ENCODE measurements around the gene FGD5. TPM values are rescaled to one million over a fixed set of nuclear protein-coding genes. Genes with fewer than 3 reads are reported as not detected.
A peak's percentile ranks its signal among the peaks of the same experiment; 100 is the strongest.

The FGD5 gene
- total RNA-seq, 1 donor from 2014 or later, result 0.24 TPM

GRCh38 chr3:14812196-14812790, 6.5 kb upstream of the FGD5 start:
- Histone ChIP-seq H2AFZ (replicated peaks) (no peak overlapping the region), H4K20me1 (ENCODE audit: low read depth) (no peaks in the 10 kb centered on the region), H3K27ac (no peak overlapping the region), H3K9ac (no peak overlapping the region), H3K36me3 (no peaks in the 10 kb centered on the region), H3K79me2 (ENCODE audit: low read depth) (no peaks in the 10 kb centered on the region), H3K4me2 (no peak overlapping the region), H3F3A (ENCODE audit: low read depth) (peaks cover 12% of the 10 kb centered on the region), H3K4me3 (no peak overlapping the region), H3K9me3 (ENCODE audit: low read depth) (no peaks in the 10 kb centered on the region), H3K27me3 (peaks cover 77% of the 10 kb centered on the region), H3K4me1 (no peaks in the 10 kb centered on the region)
- Mint-ChIP-seq H3K9me3 (peaks cover 2% of the 10 kb centered on the region), H3K36me3 (peaks cover 2% of the 10 kb centered on the region), H3K4me1 (peaks cover 5% of the 10 kb centered on the region), H3K27ac (no peak overlapping the region), H3K4me3 (peak overlapping the region; percentile 50), H3K27me3 (ENCODE audit: insufficient read depth, low read depth) (peaks cover 49% of the 10 kb centered on the region)
- TF ChIP-seq EZH2phosphoT487 (IDR thresholded peaks at IDR 0.05) (no peak), EZH2 (IDR thresholded peaks at IDR 0.05) (no peak), CTCF (IDR thresholded peaks at IDR 0.05) (no peak)
- no peak for DNase-seq (ENCODE audit: low spot score)

- Mint-ChIP-seq H3K4me1 (peaks cover 5% of the 10 kb centered on the region), H3K9me3 (peaks cover 2% of the 10 kb centered on the region), H3K36me3 (peaks cover 2% of the 10 kb centered on the region), H3K27me3 (ENCODE audit: insufficient read depth, low read depth) (peaks cover 45% of the 10 kb centered on the region), H3K4me3 (no peak overlapping the region), H3K27ac (no peak overlapping the region)
- Histone ChIP-seq H3F3A (ENCODE audit: low read depth) (peaks cover 12% of the 10 kb centered on the region), H3K27ac (no peak overlapping the region), H3K27me3 (peaks cover 55% of the 10 kb centered on the region), H3K36me3 (no peaks in the 10 kb centered on the region), H2AFZ (replicated peaks) (no peak overlapping the region), H3K4me1 (no peaks in the 10 kb centered on the region), H3K79me2 (ENCODE audit: low read depth) (no peaks in the 10 kb centered on the region), H3K4me2 (no peak overlapping the region), H3K9ac (no peak overlapping the region), H3K9me3 (ENCODE audit: low read depth) (no peaks in the 10 kb centered on the region), H3K4me3 (no peak overlapping the region), H4K20me1 (ENCODE audit: low read depth) (no peaks in the 10 kb centered on the region)
- DNase-seq (ENCODE audit: low spot score), result no peak
- TF ChIP-seq EZH2phosphoT487 (IDR thresholded peaks at IDR 0.05), result no peak
- no peak for TF ChIP-seq CTCF (IDR thresholded peaks at IDR 0.05)
- no peak for TF ChIP-seq EZH2 (IDR thresholded peaks at IDR 0.05)
These were observed 4.3 kb upstream of the FGD5 start for GRCh38 chr3:14814411-14814871.

GRCh38 chr3:14816359-14816758, 2.4 kb upstream of the FGD5 start:
- peaks cover 7% of the 10 kb centered on the region for H3F3A ChIP-seq (ENCODE audit: low read depth)
- Mint-ChIP-seq H3K4me1 (peaks cover 3% of the 10 kb centered on the region), H3K27ac (no peak overlapping the region), H3K9me3 (peaks cover 2% of the 10 kb centered on the region), H3K36me3 (peaks cover 2% of the 10 kb centered on the region), H3K27me3 (ENCODE audit: insufficient read depth, low read depth) (peaks cover 35% of the 10 kb centered on the region), H3K4me3 (no peak overlapping the region)
- peaks cover 37% of the 10 kb centered on the region for H3K27me3 ChIP-seq
- no peak overlapping the region for H2AFZ ChIP-seq (replicated peaks)
- no peak for TF ChIP-seq EZH2 (IDR thresholded peaks at IDR 0.05)
- no peak for TF ChIP-seq CTCF (IDR thresholded peaks at IDR 0.05)
- no peak for TF ChIP-seq EZH2phosphoT487 (IDR thresholded peaks at IDR 0.05)
- no peak overlapping the region for H3K4me3 ChIP-seq
- no peak overlapping the region for H3K27ac ChIP-seq
- no peaks in the 10 kb centered on the region for H3K9me3 ChIP-seq (ENCODE audit: low read depth)
- H3K36me3 ChIP-seq, result no peaks in the 10 kb centered on the region
- no peak overlapping the region for H3K9ac ChIP-seq
- no peaks in the 10 kb centered on the region for H3K79me2 ChIP-seq (ENCODE audit: low read depth)
- no peak overlapping the region for H3K4me2 ChIP-seq
- H4K20me1 ChIP-seq (ENCODE audit: low read depth), result no peaks in the 10 kb centered on the region
- H3K4me1 ChIP-seq, result no peaks in the 10 kb centered on the region
- no peak for DNase-seq (ENCODE audit: low spot score)

Measured in neural progenitor cell (in vitro differentiated cells).